Measurements from ENCODE around the gene ZNF462. TPM values are rescaled to one million over a fixed set of nuclear protein-coding genes. Genes with fewer than 3 reads are reported as not detected.

ZNF462 gene
- total RNA-seq, 6 donors from 2014 or later = 17.9 to 85.9 (median 21.2) TPM

DNA sequence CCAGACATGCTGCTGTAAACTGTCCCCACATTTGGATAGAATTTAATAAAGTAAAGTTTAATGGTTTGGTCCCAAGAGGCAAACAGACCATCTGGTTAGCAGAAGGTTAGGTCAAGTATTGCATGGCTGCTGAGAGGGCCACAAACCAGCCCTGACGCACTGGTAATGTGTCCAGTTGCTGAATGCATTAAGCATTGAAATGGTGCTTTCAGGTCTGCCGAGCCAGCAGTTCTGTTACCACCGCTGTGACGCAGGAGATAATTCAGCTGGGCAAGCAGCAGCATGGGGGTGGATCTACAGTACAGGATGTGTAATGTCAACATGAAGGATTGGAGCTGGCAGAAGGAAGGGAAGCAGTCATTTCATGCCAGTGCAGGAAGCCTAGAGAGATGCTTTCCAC lies 16.0 kb downstream of the ZNF462 start:
- TF ChIP-seq POLR2A (IDR thresholded peaks at IDR 0.05) (no peak), POLR2AphosphoS5 (IDR thresholded peaks at IDR 0.05) (peak; percentile 76 to 84)
- DNase-seq (peak in 1 of 2 donors; percentile 53), ATAC-seq (ENCODE audit: low FRiP score in 2 of 2) (peak; percentile 41 to 74)
- WGBS, 2 donors = 23% methylated on average over 4 of the region's 4 CpGs; no CpG with 5 or more reads in 1 of the 2 donors
- H3K36me3 ChIP-seq = no peaks in the 10 kb centered on the region
- peaks cover 24 to 53% (median 41%) of the 10 kb centered on the region in 4 donors for H3K4me1 ChIP-seq
- H3K27me3 ChIP-seq = no peaks in the 10 kb centered on the region
- H3K27ac ChIP-seq = peak overlapping the region in 3 of 4 donors; percentile 9 to 41 (median 9)
- no peak overlapping the region for H3K4me3 ChIP-seq
- no peaks in the 10 kb centered on the region for H3K9me3 ChIP-seq

DNA sequence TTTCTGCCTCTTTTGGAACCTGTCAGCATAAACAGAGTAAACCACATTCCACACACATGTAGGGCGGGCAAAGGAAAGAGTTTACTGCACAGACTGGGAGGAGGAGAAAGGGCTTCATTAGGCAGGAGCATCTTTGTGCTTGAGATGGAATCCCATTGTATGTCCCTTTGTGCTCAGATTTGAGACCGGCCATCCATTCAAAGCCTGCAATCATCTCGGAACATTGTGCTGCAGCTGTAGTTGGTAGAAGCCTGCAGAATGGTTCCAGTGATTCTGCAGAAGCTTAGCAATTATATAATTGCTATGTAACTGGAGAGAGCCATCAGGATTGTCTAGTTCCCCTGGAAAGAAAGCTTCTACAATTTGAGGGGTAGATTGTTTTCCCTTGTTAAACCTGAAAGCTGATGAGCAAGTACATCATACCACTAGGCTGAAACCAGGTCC lies 16.5 kb downstream of the ZNF462 start:
- H3K27me3 ChIP-seq = no peaks in the 10 kb centered on the region
- 53 to 60% methylated on average over 3 of the region's 3 CpGs for WGBS, 2 donors
- H3K36me3 ChIP-seq = no peaks in the 10 kb centered on the region
- DNase-seq (no peak), ATAC-seq (ENCODE audit: low FRiP score in 2 of 2) (no peak)
- no peak overlapping the region for H3K4me3 ChIP-seq
- H3K27ac ChIP-seq = peak overlapping the region in 3 of 4 donors; percentile 21 to 58 (median 41)
- peaks cover 27 to 58% (median 46%) of the 10 kb centered on the region in 4 donors for H3K4me1 ChIP-seq
- no peaks in the 10 kb centered on the region for H3K9me3 ChIP-seq
- TF ChIP-seq EP300 (IDR thresholded peaks at IDR 0.05) (no peak), POLR2A (IDR thresholded peaks at IDR 0.05) (no peak), POLR2AphosphoS5 (IDR thresholded peaks at IDR 0.05) (no peak)
- TF ChIP-seq, protein P1, sequence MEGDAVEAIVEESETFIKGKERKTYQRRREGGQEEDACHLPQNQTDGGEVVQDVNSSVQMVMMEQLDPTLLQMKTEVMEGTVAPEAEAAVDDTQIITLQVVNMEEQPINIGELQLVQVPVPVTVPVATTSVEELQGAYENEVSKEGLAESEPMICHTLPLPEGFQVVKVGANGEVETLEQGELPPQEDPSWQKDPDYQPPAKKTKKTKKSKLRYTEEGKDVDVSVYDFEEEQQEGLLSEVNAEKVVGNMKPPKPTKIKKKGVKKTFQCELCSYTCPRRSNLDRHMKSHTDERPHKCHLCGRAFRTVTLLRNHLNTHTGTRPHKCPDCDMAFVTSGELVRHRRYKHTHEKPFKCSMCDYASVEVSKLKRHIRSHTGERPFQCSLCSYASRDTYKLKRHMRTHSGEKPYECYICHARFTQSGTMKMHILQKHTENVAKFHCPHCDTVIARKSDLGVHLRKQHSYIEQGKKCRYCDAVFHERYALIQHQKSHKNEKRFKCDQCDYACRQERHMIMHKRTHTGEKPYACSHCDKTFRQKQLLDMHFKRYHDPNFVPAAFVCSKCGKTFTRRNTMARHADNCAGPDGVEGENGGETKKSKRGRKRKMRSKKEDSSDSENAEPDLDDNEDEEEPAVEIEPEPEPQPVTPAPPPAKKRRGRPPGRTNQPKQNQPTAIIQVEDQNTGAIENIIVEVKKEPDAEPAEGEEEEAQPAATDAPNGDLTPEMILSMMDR (IDR thresholded peaks at IDR 0.05) = no peak

DNA sequence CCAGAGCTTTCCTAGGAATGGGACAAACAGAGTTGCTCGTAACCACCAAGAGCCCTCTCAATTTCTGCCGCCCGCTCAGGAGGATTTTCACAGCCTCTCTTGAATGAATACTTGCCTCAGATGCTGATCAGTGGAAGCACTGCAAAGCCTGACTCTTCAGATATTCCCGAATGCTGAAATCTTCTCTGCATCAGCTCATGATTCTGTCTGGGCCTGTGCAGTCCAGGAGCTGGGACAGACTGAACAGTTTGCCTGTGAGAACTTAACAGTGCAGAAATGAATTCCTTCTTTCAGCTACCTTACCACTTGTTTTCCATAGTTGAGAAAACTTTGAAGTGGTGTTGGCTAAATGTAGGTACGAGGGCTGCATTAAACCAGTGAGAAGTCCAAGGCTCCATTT lies 17.1 kb downstream of the ZNF462 start:
- DNase-seq = no peak
- no peak for ATAC-seq (ENCODE audit: low FRiP score in 2 of 2)
- Histone ChIP-seq H3K27ac (peak overlapping the region; percentile 3 to 58 (median 31)), H3K4me1 (peaks cover 27 to 62% (median 50%) of the 10 kb centered on the region in 4 donors), H3K27me3 (no peaks in the 10 kb centered on the region), H3K9me3 (no peaks in the 10 kb centered on the region), H3K36me3 (no peaks in the 10 kb centered on the region), H3K4me3 (no peak overlapping the region)
- WGBS, 2 donors = 66 to 71% methylated on average over 5 of the region's 5 CpGs
- TF ChIP-seq EP300 (IDR thresholded peaks at IDR 0.05) (no peak), POLR2A (IDR thresholded peaks at IDR 0.05) (no peak), POLR2AphosphoS5 (IDR thresholded peaks at IDR 0.05) (no peak)
- TF ChIP-seq, protein P1 (IDR thresholded peaks at IDR 0.05) = no peak

DNA sequence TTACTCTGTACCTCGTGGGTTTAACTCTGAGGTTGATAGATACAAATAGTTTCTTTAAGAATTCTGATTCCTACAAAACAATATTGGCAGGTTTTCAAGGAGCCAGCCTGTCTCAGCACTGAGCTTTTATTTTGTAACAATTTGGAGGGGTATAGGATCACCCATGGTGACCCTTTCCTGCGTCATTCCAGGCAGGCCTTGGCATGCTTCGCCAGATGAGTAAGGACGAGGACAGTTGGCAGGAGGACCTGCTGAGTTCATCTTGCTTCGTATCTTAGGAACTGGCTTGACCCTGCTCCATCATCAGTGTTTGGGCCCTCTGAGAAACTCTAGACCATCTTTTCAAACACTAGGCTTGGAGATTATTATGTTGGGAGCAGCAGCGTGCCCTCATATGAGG lies 17.9 kb downstream of the ZNF462 start:
- no peak for TF ChIP-seq POLR2AphosphoS5 (IDR thresholded peaks at IDR 0.05)
- TF ChIP-seq POLR2A (IDR thresholded peaks at IDR 0.05) = no peak
- no peak for TF ChIP-seq EP300 (IDR thresholded peaks at IDR 0.05)
- TF ChIP-seq, protein P1 (IDR thresholded peaks at IDR 0.05) = no peak
- Histone ChIP-seq H3K4me1 (peaks cover 26 to 63% (median 52%) of the 10 kb centered on the region in 4 donors), H3K4me3 (no peak overlapping the region), H3K27me3 (no peaks in the 10 kb centered on the region), H3K27ac (peak overlapping the region; percentile 3 to 58 (median 31)), H3K9me3 (no peaks in the 10 kb centered on the region), H3K36me3 (no peaks in the 10 kb centered on the region)
- 70 to 79% methylated on average over 6 of the region's 6 CpGs for WGBS, 2 donors
- ATAC-seq (ENCODE audit: low FRiP score in 2 of 2) (peak in 1 of 2 donors; percentile 75), DNase-seq (no peak)

DNA sequence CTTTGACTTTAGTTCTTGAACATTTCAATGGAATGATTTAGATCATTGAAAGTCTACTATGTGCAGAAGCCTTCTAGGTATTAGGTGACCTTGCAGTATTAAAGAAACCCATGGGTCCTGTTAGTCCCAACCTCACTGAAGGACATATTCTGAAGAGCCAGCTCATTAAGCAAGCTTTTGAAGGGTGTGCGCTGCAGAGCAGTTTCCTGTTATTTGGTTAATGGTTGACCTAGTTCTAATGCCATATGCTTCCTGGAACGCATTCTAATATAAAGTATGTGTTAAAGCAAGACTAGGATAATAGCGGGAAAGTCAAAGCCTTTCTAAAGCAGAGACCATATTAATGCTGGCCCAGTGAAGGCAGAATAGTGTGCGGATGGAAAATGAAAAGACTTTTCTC lies 20.1 kb downstream of the ZNF462 start:
- no peaks in the 10 kb centered on the region for H3K27me3 ChIP-seq
- ATAC-seq (ENCODE audit: low FRiP score in 2 of 2) (peak; percentile 38 to 81), DNase-seq (peak in 1 of 2 donors; percentile 54)
- no peaks in the 10 kb centered on the region for H3K9me3 ChIP-seq
- 46 to 58% methylated on average over 4 of the region's 4 CpGs for WGBS, 2 donors
- H3K4me1 ChIP-seq = peaks cover 14 to 63% (median 45%) of the 10 kb centered on the region in 4 donors
- peak overlapping the region; percentile 55 to 64 (median 63) for H3K27ac ChIP-seq
- TF ChIP-seq, protein P1 (IDR thresholded peaks at IDR 0.05) = no peak
- no peak for TF ChIP-seq POLR2A (IDR thresholded peaks at IDR 0.05)
- TF ChIP-seq EP300 (IDR thresholded peaks at IDR 0.05) = peak in 1 of 4 donors; percentile 71
- TF ChIP-seq POLR2AphosphoS5 (IDR thresholded peaks at IDR 0.05) = peak in 1 of 2 donors; percentile 34
- no peaks in the 10 kb centered on the region for H3K36me3 ChIP-seq
- no peak overlapping the region for H3K4me3 ChIP-seq
